H9 (cell line): ENCODE results near the gene AHSG. TPM values are rescaled to one million over a fixed set of nuclear protein-coding genes. Genes with fewer than 3 reads are reported as not detected.

Source experiments
- DNase-seq: peaks from one replicate; pipeline ENCODE4 v3.0.0-alpha.2; 2017
- H2AFZ ChIP-seq: one replicate; pipeline ENCODE4 v1.6.1; 2013; ENCODE audit warnings: mild to moderate bottlenecking, low read length, control low read depth, moderate library complexity
- H2AK5ac ChIP-seq: 2 replicates; pipeline ENCODE4 v1.6.1; 2013; ENCODE audit warnings: low read length, control low read depth, mixed read lengths; ENCODE audit not compliant: insufficient read length
- H2BK120ac ChIP-seq: one replicate; pipeline ENCODE4 v1.6.1; 2013; ENCODE audit warnings: low read depth, mild to moderate bottlenecking, low read length, control low read depth, inconsistent platforms; ENCODE audit not compliant: poor library complexity, severe bottlenecking
- H2BK12ac ChIP-seq: 2 replicates; pipeline ENCODE4 v1.6.1; 2013; ENCODE audit warnings: low read length, control low read depth, mixed read lengths, low read depth; ENCODE audit not compliant: insufficient read length
- H2BK15ac ChIP-seq: 2 replicates; pipeline ENCODE4 v1.6.1; 2013; ENCODE audit warnings: low read depth, low read length, control low read depth
- H2BK20ac ChIP-seq: one replicate; pipeline ENCODE4 v1.6.1; 2013; ENCODE audit warnings: low read depth, mild to moderate bottlenecking, low read length, control low read depth, inconsistent platforms; ENCODE audit not compliant: poor library complexity, severe bottlenecking
- H2BK5ac ChIP-seq: 2 replicates; pipeline ENCODE4 v1.6.1; 2013; ENCODE audit warnings: low read length, control low read depth, mixed read lengths; ENCODE audit not compliant: insufficient read length
- H3K14ac ChIP-seq: 2 replicates; pipeline ENCODE4 v1.6.1; 2013; ENCODE audit warnings: low read length, control low read depth; ENCODE audit not compliant: insufficient read depth
- H3K18ac ChIP-seq: 2 replicates; pipeline ENCODE4 v1.6.1; 2013; ENCODE audit warnings: low read depth, mild to moderate bottlenecking, mixed read lengths, low read length, control low read depth; ENCODE audit not compliant: insufficient read length
- H3K23ac ChIP-seq: 2 replicates; pipeline ENCODE4 v1.6.1; 2013; ENCODE audit warnings: low read length, control low read depth, mixed read lengths, low read depth; ENCODE audit not compliant: insufficient read length
- H3K23me2 ChIP-seq: 2 replicates; pipeline ENCODE4 v1.6.1; 2013; ENCODE audit warnings: low read depth, mild to moderate bottlenecking, mixed read lengths, low read length, control low read depth; ENCODE audit not compliant: insufficient read length, poor library complexity, severe bottlenecking
- H3K27ac ChIP-seq: 2 replicates; pipeline ENCODE4 v1.5.1; 2013; ENCODE audit warnings: low read length, control low read depth, mixed read lengths, low read depth; ENCODE audit not compliant: insufficient read length
- H3K27me3 ChIP-seq: 2 replicates; pipeline ENCODE4 v1.6.1; 2013; ENCODE audit warnings: low read length, control low read depth, inconsistent platforms; ENCODE audit not compliant: insufficient read depth
- H3K4ac ChIP-seq: 2 replicates; pipeline ENCODE4 v1.6.1; 2013; ENCODE audit warnings: low read depth, mild to moderate bottlenecking, control low read depth, inconsistent platforms, low read length, moderate library complexity
- H3K4me1 ChIP-seq: 2 replicates; pipeline ENCODE4 v1.6.1; 2013; ENCODE audit warnings: low read length, control low read depth, inconsistent platforms; ENCODE audit not compliant: insufficient read depth
- H3K4me2 ChIP-seq: 2 replicates; pipeline ENCODE4 v1.6.1; 2013; ENCODE audit warnings: low read length, control low read depth, mixed read lengths; ENCODE audit not compliant: insufficient read length, insufficient read depth
- H3K56ac ChIP-seq: 2 replicates; pipeline ENCODE4 v1.6.1; 2013; ENCODE audit warnings: low read depth, mild to moderate bottlenecking, mixed read lengths, low read length, control low read depth; ENCODE audit not compliant: insufficient read length
- H3K79me1 ChIP-seq: 2 replicates; pipeline ENCODE4 v1.6.1; 2013; ENCODE audit warnings: low read depth, mild to moderate bottlenecking, moderate library complexity, low read length, control low read depth, inconsistent platforms; ENCODE audit not compliant: insufficient read depth, poor library complexity, severe bottlenecking
- H3K79me2 ChIP-seq: 2 replicates; pipeline ENCODE4 v1.6.1; 2013; ENCODE audit warnings: low read length, control low read depth, inconsistent platforms; ENCODE audit not compliant: insufficient read depth
- H3K9ac ChIP-seq: 2 replicates; pipeline ENCODE4 v1.6.1; 2013; ENCODE audit warnings: low read length, control low read depth, mixed read lengths; ENCODE audit not compliant: insufficient read length; ENCODE audit errors: extremely low read depth
- H3K9me3 ChIP-seq: one replicate; pipeline ENCODE4 v1.6.1; 2013; ENCODE audit warnings: low read depth, low read length, inconsistent platforms; ENCODE audit not compliant: control insufficient read depth
- H3T11ph ChIP-seq: one replicate; pipeline ENCODE4 v1.6.1; 2013; ENCODE audit warnings: mild to moderate bottlenecking, low read length, control low read depth, inconsistent platforms
- H4K20me1 ChIP-seq: one replicate; pipeline ENCODE4 v1.6.1; 2013; ENCODE audit not compliant: control insufficient read depth, insufficient read length, insufficient read depth
- H4K5ac ChIP-seq: 2 replicates; pipeline ENCODE4 v1.6.1; 2013; ENCODE audit warnings: low read depth, mild to moderate bottlenecking, mixed read lengths, low read length, control low read depth; ENCODE audit not compliant: insufficient read length
- H4K8ac ChIP-seq: replicated peaks from 2 replicates; pipeline ENCODE4 v1.6.1; 2013; ENCODE audit warnings: low read length, control low read depth, mixed read lengths, low read depth; ENCODE audit not compliant: insufficient read length
- H4K91ac ChIP-seq: 2 replicates; pipeline ENCODE4 v1.6.1; 2013; ENCODE audit warnings: low read depth, mild to moderate bottlenecking, moderate library complexity, mixed read lengths, low read length, control low read depth; ENCODE audit not compliant: insufficient read length
- H3K27ac Mint-ChIP-seq, 3 experiments: 2 replicates in 2 of 3; 3 replicates in 1 of 3; pipeline ENCODE4 v1.8.0; 2020 to 2021; ENCODE audit warnings: mixed read lengths in 3 of 3, mild to moderate bottlenecking in 1 of 3, moderate library complexity in 1 of 3
- H3K27me3 Mint-ChIP-seq: 2 replicates; pipeline ENCODE4 v1.8.0; 2021; ENCODE audit warnings: low read depth, mild to moderate bottlenecking, moderate library complexity, mixed read lengths
- H3K36me3 Mint-ChIP-seq, 3 experiments: 2 replicates in 2 of 3; 3 replicates in 1 of 3; pipeline ENCODE4 v1.8.0; 2020 to 2021; ENCODE audit warnings: low read depth in 3 of 3, mixed read lengths in 3 of 3; ENCODE audit not compliant: insufficient read depth in 1 of 3
- H3K4me1 Mint-ChIP-seq, 2 experiments: 2 replicates each; pipeline ENCODE4 v1.8.0; 2020; ENCODE audit warnings: mixed read lengths in 2 of 2
- H3K4me3 Mint-ChIP-seq, 2 experiments: 2 replicates in 1 of 2; 3 replicates in 1 of 2; pipeline ENCODE4 v1.8.0; 2020 to 2021; ENCODE audit warnings: mild to moderate bottlenecking in 2 of 2, mixed read lengths in 2 of 2, moderate library complexity in 1 of 2
- H3K9me3 Mint-ChIP-seq, 2 experiments: 2 replicates in 1 of 2; 3 replicates in 1 of 2; pipeline ENCODE4 v1.8.0; 2020; ENCODE audit warnings: mild to moderate bottlenecking in 2 of 2, mixed read lengths in 2 of 2, moderate library complexity in 1 of 2
- WGBS: extraction: QIAGEN DNeasy Blood & Tissue Kit; methylation state at CpG from one replicate; pipeline ENCODE4 v1.1.7; 2013; ENCODE audit warnings: missing lambda C conversion rate, low lambda C conversion rate, mixed read lengths; ENCODE audit not compliant: insufficient read length; ENCODE audit errors: extremely low coverage; 5-methylcytosine and 5-hydroxymethylcytosine counted together
- total RNA-seq: library from RNA; stranded (reverse); gene quantifications from 2 replicates; pipeline ENCODE4 v1.2.1, GENCODE V29; 2021
- TF ChIP-seq, protein P1 (sequence below): fragments of 200-600 bp; sonication (generic); conservative IDR thresholded peaks from 3 replicates; pipeline ENCODE4 v1.8.0; 2021; ENCODE audit warnings: antibody characterized with exemption, mild to moderate bottlenecking

The AHSG gene
- total RNA-seq, 1 experiment from 2014 or later, result not detected

DNA sequence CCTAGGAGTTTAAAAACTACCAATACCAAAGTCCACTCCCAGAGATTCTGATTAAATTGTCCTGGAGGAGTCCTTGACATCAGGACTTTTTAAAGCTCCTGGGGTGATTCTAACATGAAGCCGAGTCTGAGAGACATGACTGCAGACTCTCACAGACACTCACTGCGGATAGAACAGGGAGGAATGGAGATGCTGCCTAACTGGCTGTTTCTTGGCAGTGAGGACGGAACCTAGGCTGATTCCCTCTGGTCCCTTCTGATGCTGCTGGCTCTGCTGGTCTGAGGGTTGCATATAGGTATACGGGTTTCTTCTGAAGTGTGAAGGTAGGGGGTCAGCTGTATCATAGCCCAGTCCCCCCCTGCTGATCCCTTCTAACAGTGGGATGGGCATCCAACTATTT, 51.6 kb downstream of the AHSG start:
- no peaks in the 10 kb centered on the region for H3K79me1 ChIP-seq
- H3K79me2 ChIP-seq, result no peaks in the 10 kb centered on the region
- no peak overlapping the region for H3K4ac ChIP-seq
- H4K20me1 ChIP-seq, result no peaks in the 10 kb centered on the region
- H4K8ac ChIP-seq, result no peak overlapping the region
- no peak overlapping the region for H2BK12ac ChIP-seq
- TF ChIP-seq, protein P1, sequence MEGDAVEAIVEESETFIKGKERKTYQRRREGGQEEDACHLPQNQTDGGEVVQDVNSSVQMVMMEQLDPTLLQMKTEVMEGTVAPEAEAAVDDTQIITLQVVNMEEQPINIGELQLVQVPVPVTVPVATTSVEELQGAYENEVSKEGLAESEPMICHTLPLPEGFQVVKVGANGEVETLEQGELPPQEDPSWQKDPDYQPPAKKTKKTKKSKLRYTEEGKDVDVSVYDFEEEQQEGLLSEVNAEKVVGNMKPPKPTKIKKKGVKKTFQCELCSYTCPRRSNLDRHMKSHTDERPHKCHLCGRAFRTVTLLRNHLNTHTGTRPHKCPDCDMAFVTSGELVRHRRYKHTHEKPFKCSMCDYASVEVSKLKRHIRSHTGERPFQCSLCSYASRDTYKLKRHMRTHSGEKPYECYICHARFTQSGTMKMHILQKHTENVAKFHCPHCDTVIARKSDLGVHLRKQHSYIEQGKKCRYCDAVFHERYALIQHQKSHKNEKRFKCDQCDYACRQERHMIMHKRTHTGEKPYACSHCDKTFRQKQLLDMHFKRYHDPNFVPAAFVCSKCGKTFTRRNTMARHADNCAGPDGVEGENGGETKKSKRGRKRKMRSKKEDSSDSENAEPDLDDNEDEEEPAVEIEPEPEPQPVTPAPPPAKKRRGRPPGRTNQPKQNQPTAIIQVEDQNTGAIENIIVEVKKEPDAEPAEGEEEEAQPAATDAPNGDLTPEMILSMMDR, result no peak
- H3K18ac ChIP-seq, result no peak overlapping the region
- peaks cover 15% of the 10 kb centered on the region for H3K4me1 ChIP-seq
- H3K4me3 Mint-ChIP-seq, result no peak overlapping the region
- no peak overlapping the region for H2AFZ ChIP-seq
- H2BK5ac ChIP-seq, result no peak overlapping the region
- H3K27me3 ChIP-seq, result no peaks in the 10 kb centered on the region
- H2AK5ac ChIP-seq, result no peak overlapping the region
- H3K27ac ChIP-seq, result peak overlapping the region; percentile 96
- no peak overlapping the region for H3K23ac ChIP-seq
- H2BK15ac ChIP-seq, result no peak overlapping the region
- H3K9ac ChIP-seq, result no peak overlapping the region
- H2BK20ac ChIP-seq, result no peak overlapping the region
- peaks cover under 1 to 6% (median under 1%) of the 10 kb centered on the region in 3 experiments; a peak in 3 of 7 replicates for H3K36me3 Mint-ChIP-seq
- DNase-seq, result peak; percentile 35
- H3K27ac Mint-ChIP-seq, result peak overlapping the region in 2 of 3 experiments; percentile 54 to 86; a peak in 4 of 7 replicates
- peaks cover 41 to 55% of the 10 kb centered on the region in 2 experiments for H3K4me1 Mint-ChIP-seq
- no peak overlapping the region for H3K56ac ChIP-seq
- peak overlapping the region; percentile 38 for H3K4me2 ChIP-seq
- H2BK120ac ChIP-seq, result no peak overlapping the region
- no peak overlapping the region for H4K5ac ChIP-seq
- WGBS, result no CpG with 5 or more reads among the region's 4 CpGs
- H3K9me3 Mint-ChIP-seq, result peaks cover 3% of the 10 kb centered on the region in 2 experiments; a peak in 4 of 5 replicates
- no peak overlapping the region for H3T11ph ChIP-seq
- no peak overlapping the region for H3K14ac ChIP-seq
- no peaks in the 10 kb centered on the region; the same call in 1 of the 2 replicates for H3K27me3 Mint-ChIP-seq
- no peaks in the 10 kb centered on the region for H3K23me2 ChIP-seq
- H3K9me3 ChIP-seq, result no peaks in the 10 kb centered on the region
- no peak overlapping the region for H4K91ac ChIP-seq
